ENCODE results near the gene RPA3.
A peak's percentile ranks its signal among the peaks of the same experiment; 100 is the strongest.
"Not testable (repeated sequence)": the region's sequence is repeated elsewhere in the genome, so short reads cannot be mapped to it uniquely, and the experiment has no call there.

RPA3 gene

DNA sequence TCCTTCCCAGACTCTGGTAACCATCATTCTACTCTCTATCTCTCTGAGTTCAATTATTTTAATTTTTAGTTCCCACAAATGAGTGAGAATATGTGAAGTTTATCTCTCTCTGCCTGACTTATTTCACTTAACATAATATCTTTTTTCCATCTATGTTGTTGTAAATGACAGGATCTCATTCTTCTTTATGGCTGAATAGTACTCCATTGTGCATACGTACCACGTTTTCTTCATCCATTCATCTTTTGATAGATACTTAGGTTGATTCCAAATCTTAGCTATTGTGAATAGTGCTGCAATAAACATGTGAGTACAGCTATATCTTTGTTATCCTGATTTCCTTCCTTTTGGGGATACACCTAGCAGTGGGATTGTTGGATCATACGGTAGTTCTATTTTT is 23.9 kb downstream of the RPA3 start:
- no peak for DNase-seq (ENCODE audit: low spot score)

DNA sequence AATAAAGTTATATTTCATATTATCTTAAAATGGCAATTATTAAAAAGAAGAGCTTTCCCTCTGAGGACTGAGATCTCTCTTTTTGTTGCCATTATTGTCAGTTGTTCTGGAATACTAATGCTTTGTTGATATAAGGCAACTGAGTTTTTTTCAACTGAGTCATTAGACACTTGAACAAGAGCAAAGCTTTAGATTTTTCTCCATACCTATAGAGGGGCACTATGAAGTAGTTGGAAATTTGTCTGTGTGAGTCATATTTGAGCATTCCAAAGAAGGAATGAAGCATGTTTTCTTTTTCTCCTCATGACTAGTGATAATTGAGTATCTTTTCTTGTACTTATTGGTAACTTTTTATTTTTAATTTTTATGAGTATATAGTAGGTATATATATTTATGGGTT is 24.5 kb downstream of the RPA3 start:
- no peak for DNase-seq (ENCODE audit: low spot score)

DNA sequence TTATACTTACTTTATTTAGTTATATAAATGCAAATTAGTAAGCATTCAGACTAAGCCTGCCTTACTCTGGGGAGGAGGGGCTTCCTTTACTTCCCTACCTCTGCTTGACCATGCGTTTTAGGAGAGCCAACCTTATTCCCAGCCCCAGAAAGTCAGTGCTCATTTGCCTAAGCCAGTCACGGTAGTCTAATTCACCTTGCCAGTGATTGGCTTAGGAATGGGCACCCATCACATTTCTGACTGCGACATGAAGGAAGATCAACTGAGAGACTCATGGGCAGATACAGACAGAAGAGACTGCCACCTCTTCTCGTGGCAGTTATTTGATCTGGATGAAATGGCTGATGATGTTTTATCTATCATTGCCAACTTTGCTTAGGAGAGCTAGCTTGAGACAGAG is 29.5 kb downstream of the RPA3 start:
- no peak for DNase-seq (ENCODE audit: low spot score)

DNA sequence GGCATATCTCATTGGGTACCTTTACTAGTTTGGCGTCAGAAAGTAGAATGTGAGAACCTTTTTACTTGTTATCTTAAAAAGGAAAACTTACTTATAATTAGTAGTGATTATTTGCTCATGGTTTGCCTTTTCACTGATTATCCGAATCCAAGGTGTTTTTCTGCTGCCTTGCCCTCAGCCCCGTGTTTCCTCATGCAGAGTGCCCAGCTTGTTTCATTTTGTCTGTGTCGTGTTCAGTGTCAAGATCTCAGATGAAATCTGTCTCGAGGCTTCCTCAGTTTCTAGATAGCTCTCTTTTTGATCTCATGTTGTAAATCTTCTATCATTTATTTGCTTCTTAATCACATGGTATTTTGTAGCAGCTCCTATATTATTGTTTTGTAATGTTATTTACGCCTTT is 30.1 kb downstream of the RPA3 start:
- no peak for DNase-seq (ENCODE audit: low spot score)

DNA sequence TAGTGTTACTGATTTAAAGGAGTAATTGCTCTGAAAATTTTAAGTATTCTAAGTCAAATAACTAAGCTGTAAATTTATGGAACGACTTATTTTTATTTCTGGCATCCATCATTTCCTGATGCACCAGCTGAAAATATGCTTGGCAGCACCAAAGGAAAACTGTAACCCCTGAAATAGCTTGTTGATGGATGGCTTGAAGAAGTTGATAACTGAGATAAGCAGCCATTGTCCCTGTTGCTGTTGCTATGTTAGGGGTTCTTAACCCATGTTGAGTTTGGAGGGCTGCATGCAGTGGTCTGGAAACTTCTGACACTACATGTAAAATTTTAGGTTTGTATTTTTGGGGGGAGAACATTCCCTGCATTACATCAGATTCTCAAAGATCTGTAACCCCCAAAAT is 30.6 kb downstream of the RPA3 start:
- no peak for DNase-seq (ENCODE audit: low spot score)

DNA sequence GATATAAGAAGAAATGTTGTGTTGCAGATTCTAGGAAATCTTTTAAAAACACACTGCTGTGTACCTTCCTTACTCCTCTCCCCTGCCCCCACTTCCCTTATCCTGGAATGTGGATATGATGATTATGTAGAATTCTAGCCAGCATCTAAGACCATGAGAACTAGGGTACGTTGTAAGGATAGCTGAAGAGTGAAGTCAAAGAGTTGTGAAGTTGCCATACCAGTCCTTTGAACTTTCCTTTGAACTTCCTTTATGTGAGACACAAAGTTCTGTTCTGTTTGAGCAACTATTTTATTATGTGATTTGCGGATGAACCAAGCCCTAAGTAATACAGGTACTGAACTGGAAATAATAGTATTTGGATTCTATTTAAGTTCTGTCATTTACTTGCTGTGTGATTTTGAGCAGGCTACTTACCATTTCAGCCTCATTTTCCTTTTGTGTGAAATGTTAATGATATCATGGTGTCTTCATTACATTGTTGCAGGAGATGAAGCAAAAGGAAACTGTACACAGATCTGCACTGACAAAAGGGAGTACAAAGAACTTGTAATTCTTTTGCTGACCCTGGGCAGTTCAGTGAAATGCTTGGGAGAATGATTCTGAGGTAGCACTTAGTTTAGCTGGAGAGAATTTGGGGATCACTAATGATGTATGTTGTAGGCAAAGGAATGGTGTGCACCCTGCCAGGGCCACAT is 31.4 kb downstream of the RPA3 start:
- DNase-seq (ENCODE audit: low spot score) = no peak

DNA sequence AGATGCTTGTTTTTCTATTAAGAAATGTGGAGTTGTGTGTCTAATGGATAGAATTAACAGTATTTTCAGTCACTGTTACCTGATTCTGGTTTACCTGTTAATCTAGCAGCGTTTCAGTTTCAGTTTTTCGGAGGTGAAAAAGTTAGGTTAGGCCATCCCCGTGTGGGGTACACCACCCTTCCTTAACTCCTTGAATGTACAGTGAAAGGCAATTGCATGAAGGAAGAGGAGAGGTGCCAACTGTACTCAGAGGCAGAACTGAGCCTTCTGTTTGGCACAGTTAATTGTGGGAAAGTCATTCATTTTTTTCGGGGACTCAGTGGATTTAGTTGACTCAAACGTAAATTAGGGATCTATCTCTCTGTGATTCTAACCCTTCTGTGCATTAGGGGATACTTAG is 35.5 kb downstream of the RPA3 start:
- no peak for DNase-seq (ENCODE audit: low spot score)

DNA sequence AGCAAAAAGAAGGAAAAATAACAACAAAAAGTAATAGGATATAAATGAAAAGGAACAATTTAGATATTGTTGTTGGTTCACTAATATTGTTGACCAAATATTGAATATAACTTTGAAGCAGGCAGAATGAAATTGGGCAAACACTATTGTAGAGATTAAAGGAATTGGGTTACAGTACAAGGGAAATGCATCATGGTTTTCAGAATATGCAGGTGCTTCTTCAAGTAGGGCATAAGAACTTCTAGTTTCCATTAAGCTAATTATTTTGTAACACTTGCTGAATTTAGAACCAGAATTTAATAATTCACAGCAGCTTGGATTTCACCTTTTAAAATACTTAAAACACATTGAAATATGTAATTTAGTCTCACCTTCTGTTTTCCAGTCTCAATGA is 36.5 kb downstream of the RPA3 start:
- DNase-seq (ENCODE audit: low spot score) = no peak

DNA sequence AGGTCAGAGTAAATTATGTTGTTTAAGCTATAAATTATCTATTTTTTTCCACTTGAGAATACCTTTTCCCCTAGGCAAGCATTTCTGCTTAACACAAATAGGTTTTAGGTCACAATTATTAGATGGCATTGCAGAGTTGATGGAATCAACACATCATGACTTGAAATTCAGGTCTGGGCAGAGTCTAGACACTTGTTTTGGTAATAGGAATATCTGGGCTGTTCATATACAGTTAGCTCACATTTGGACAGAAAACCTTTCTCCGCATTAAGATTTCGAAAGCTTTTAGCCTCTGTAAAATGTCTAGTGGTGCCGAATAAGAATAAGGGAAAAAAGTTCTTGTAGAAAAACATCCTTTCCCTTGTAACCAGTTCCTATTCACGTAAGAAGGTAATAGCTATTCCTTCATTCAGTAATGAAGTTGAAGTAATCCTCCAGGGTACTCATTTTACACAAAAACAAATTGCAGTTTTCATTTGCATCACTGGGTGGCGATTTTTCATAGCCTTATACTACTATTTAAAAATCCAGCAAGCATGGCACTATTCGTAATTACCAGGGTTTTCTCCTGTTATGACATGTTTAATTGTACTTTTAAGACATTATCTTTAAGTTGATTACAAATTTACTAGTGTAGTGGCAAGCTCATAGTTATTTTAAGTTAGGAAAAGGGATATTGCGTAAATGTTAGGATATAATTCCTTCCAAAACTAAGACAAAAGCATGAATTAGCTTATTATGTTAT is 37.0 kb downstream of the RPA3 start:
- DNase-seq (ENCODE audit: low spot score) = peak; percentile 93

DNA sequence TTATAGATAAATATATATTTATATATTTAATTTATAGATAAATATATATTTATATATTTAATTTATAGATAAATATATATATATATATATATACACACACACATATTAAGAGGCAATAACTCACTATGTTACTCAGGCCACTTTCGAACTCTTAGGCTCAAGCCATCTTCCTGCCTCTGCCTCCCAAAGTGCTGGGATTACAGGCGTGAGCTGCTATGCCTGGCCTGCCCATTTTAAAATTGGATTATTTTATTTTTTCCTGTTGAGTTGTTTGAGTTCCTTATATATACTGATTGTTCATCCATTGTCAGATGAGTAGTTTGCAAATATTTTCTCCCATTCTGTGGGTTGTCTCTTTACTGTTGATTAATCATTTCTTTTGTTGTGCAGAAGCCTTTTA is 38.8 kb downstream of the RPA3 start:
- not testable (repeated sequence) for DNase-seq (ENCODE audit: low spot score)

DNA sequence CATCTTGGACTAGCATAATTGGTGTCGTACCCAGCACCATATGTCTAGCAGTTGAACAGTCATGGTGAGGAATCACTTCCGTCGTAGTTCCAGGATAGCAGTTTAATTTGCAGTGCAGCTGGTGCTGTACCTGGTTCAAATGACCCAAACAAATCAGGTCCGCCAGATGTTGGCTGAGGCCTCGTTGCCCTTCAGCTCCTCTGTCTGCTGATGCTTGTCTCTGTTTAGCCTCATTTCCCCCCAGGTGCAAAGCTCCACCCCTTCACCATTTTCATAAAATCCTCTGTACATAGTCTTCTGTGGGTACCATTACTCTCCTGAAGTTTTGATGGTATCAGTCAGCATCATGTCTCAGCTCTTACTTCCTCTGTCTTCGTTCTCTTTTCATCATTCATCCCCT is 42.7 kb downstream of the RPA3 start:
- DNase-seq (ENCODE audit: low spot score) = peak; percentile 64

DNA sequence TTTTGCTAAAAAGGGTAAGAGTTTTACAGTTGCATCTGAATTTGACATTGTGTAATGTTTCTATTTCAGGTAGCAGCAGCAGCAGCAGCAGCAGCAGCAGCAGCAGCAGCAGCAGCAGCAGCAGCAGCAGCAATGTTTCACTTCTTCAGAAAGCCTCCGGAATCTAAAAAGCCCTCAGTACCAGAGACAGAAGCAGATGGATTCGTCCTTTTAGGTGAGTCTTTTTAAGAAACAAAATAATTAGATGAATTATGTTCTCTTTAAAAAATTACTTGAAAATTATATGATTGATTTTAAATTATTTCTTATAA is 45.2 kb downstream of the RPA3 start:
- DNase-seq (ENCODE audit: low spot score) = no peak

DNA sequence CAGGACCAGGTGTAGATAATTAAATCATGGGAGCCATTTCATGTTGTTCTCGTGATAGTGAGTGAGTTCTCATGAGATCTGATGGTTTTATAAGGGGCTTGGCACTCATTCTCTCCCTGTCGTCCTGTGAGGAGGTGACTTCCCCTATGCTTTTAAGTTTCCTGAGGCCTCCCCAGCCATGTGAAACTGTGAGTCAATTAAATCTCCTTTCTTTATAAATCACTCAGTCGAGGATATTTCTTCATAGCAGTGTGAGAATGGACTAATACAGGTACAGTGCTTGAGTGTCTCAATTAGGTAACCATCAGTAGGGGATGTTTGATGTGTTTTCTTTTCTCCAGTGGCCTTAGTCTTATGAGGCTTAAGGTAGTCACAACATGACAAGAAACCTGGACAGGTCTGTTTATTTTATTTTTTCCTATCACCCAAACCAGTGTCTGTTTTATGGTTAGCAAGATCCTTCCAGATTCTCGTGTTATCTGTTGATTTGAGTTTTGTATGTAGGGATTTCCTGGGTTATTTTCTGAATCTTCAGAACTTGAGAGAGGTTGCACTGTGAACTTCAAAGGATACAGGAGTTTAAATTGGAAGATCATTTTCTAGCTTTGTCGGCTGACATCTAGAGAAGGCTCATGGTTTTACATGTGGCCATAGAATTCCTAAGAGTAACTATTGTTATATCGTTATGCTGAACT is 45.7 kb downstream of the RPA3 start:
- DNase-seq (ENCODE audit: low spot score) = peak; percentile 34

DNA sequence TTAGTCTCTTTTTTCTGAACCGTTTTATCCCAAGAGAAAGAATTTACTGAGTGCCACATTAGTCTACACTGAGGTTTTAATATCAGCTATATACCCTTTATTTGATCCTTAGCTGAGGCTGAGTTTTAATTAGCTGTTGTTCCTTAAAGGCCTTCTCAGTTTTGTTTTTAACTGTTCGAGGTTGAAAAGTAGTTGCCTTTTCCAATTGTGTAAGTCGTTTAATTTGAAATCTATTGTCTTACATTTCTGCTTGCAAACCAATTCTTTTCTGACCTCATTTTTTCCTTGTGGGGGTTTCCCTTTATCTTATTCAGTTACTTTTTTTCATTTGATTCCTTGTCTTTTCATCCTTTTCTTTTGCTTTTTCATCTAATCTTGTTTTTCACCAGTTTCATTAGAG is 47.0 kb downstream of the RPA3 start:
- no peak for DNase-seq (ENCODE audit: low spot score)

DNA sequence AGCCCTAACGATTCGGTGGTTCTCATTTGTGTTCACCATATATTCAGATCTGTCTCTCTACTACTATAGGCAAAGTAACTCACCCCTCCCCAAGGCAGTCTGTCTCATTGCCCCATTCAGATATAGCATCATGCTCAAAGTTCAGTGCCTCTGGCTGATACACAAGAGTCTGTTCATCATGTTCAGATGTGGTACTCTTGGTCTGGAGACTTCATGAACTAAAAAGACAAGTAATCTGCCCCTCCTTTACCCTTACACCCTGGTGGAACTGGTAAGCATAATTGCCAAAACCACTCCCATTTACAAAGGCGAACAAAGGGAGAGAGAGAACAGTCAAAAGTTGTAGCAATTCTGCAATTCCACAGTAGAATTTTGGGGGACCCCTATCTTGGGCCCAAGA is 47.9 kb downstream of the RPA3 start:
- DNase-seq (ENCODE audit: low spot score) = no peak

DNA sequence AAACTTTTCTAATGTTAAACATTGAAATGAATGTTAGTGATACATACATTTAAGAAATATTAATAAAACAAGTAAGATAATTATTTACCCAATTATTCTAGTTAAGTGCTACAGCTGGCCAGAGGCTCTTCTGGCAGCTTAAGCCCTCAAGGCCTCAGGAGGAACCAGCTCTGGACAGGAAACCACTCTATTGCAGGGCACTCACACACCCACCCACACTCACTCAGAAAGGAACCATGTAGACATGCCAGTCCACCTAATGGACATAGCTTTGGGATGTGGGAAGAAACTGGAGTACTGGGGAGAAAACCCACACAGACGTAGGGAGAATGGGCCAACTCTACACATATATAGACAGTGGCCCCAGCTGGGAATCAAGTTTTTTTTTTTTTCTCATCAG is 49.7 kb downstream of the RPA3 start:
- DNase-seq (ENCODE audit: low spot score) = no peak

DNA sequence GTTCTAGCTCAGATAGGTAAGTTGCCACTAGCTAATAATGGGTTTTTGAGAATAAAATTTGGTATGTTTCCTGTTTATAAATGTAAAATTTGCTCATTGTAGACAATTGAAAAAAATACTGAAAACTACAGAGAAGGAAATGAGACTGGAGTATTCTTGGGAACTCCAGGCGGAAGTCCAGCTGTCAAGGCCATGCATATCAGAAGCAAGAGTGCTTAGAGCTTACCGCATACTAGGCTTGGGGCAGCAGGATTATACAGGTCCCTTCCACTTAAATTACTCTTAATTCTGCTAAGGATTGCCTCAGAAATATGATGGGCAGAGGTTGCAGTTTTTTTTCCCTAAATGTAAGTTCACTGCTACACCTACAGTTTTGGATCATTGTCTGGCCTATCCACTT is 51.2 kb downstream of the RPA3 start:
- no peak for DNase-seq (ENCODE audit: low spot score)

DNA sequence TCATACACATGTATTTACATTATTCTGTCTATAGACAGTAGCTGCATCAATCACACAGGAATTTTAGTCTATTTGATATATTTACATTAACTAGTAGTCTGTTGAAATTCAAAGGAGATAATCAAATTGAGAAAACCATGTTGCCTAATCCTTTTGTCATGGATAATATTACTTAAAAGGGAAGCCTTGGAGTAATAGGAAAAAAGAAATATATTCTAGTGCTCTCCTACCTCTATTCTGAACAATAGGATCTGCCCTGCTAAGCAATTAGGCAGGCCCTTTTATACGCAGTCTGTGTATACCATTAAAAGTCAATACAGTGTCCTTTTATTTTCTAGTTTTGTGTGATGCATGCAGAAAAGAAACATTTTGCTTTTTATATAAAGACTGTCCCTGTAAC is 53.4 kb downstream of the RPA3 start:
- DNase-seq (ENCODE audit: low spot score) = no peak

DNA sequence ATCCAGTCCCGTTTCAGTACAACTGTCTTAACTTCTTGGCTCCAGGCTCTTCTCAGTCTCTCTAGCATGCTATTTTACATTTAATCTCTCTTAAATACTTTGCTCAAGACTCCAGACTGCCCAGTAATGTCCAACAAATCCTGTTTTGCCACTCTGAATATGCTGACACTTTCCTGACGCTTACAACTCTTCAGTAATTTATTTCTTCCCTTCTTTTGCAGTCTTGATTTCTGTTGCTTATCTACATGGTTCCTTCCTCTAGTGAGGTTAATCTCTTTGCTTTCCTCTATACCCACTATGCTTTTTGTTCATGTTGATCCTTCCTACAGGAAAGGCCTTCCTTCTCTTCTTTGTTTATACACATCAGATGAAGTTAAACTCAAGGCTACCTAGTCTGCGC is 54.1 kb downstream of the RPA3 start:
- no peak for DNase-seq (ENCODE audit: low spot score)

DNA sequence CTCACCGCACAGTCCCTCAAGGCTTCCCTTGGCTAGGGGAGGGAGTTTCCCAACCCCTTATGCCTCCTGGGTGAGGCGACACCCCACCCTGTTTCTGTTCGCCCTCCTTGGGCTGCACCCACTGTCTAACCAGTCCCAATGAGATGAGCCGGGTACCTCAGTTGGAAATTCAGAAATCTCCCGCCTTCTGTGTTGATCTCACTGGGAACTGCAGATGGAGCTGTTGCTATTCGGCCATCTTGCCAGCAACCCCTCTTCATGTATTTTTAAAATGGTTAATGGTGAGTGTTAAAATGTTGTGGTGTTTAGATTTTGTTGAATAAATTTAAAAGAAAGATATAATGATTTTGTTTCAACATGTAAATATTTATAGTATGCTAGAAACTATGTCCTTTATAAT is 55.9 kb downstream of the RPA3 start:
- no peak for DNase-seq (ENCODE audit: low spot score)

DNA sequence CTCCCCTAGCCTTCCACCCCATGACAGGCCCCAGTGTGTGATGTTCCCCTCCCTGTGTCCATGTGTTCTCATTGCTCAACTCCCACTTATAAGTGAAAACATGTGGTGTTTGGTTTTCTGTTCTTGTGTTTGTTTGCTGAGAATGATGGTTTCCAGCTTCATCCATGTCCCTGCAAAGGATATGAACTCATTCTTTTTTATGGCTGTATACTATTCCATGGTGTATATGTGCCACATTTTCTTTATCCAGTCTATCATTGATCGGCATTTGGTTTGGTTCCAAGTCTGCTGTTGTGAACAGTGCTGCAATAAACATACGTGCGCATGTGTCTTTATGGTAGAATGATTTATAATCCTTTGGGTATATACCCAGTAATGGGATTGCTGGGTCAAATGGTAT is 61.9 kb downstream of the RPA3 start:
- DNase-seq (ENCODE audit: low spot score) = not testable (repeated sequence)

DNA sequence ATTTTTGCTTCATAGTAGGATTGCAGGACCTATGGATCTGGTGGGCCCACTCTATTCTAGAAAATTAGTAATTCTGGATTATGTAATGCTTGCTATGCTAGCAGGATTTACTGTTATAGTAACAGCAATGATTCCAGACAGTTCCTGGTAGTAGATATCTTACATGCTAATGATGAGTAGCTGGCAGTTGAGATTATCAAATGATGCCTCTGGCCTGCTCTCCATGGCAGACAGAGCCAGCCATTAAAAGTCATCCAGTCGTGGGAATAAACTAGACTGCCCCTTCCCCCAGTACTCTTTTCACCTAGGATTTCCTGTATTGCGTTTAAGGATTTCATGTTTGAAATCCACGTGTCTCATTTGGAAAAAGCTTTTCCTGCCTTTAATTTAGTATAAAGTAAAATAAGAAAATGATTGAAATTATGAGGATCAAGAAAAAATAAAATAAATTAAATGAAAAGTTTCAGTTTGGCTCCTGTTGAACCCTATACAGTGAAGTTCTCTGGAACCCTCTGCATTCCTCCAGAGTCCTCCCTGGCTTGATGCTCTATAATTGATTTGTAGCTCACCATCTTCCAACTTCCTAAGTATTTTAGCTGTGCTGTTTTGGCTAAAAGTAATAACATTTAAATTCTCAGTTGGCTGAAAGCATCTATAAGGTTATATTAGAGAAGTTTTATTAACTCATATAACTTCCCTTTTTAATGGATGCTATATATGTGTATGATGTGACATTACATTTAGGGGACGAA is 63.3 kb downstream of the RPA3 start:
- DNase-seq (ENCODE audit: low spot score) = no peak

Data from NAMALWA (cell line).